ENCODE measurements around the gene EYA3.

GRCh38 chr1:27994060-27994459, 94.3 kb downstream of the EYA3 start:
- no peak for TF ChIP-seq ZFP30 (CRISPR knock-in tag; IDR thresholded peaks at IDR 0.05)
- no peak for TF ChIP-seq ESRRG (CRISPR knock-in tag; IDR thresholded peaks at IDR 0.05)
- no peak for TF ChIP-seq PATZ1 (CRISPR knock-in tag; IDR thresholded peaks at IDR 0.05; ENCODE audit: borderline replicate concordance)

Data from SK-N-SH treated with all-trans-retinoic acid at 6 μM for 48 hours (cell line).